Right ventricle myocardium superior (tissue), 1 donor: ENCODE measurements around the gene EPM2A. TPM values are rescaled to one million over a fixed set of nuclear protein-coding genes. Genes with fewer than 3 reads are reported as not detected.

Source experiments
- ATAC-seq: fragments of 200-7000 bp; cut with Tn5 transposase; one replicate; pipeline ENCODE4 v1.9.1; 2020; ENCODE audit warnings: mild to moderate bottlenecking; ENCODE audit not compliant: poor library complexity
- DNase-seq: peaks from one replicate; pipeline ENCODE4 v3.0.0-alpha.2; 2020
- intact Hi-C: fragments of 100-400 bp; cut with DNase I; formaldehyde crosslinking; loops from one replicate; pipeline ENCODE4 v1.11.2; 2022
- total RNA-seq: library from RNA; stranded (reverse); fragmentation: NEBNext Ultra II Directional; extraction: Animal tissue kit (Norgen Biotek cat#: 25700); gene quantifications from one replicate; pipeline ENCODE4 v1.2.1, GENCODE V29; 2021
- donor health status: DM: no; HTN: yes; CAD: no; lungs with severe emphysema.

The EPM2A gene
- total RNA-seq, 1 donor from 2014 or later, result 46.5 TPM

DNA sequence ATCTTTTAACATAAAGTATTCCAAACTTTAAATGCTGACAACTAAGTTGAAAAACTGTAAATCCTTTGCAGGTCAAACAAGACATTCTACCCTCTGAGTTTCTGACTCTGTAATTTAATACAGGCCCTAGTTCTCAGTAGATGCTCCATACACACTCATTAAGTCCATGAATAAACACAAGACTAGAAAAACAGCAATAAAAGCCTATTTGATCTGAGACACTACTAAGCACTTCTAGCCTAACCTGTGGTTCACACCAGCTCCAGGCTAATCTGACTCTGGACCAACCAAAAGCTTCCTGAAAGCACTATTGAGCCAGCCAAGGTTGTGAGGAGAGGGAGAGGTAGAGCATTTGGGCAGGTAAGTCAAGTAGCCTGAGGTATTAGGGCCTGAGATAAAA lies 103.9 kb downstream of the EPM2A start:
- no peak for ATAC-seq
- intact Hi-C loops, result no loop called here

DNA sequence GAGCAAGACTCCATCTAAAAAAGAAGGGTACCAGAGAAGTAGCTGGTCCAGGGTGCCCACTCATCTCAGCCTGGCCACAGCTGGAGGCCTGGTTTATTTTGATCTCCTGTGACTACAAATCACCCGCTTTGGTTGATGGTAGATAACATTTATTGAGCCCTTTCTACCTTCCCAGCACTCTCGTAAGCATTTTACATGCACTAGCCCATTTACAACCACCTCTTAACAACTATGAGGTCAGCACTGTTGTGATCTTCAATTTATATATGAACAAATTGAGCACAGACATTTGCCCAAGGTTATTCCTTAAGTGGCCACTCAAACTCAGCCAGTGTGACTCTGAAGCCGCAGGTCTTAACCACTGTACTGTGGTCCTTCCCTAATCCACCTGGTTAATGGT lies 104.7 kb downstream of the EPM2A start:
- ATAC-seq (no peak), DNase-seq (no peak)
- intact Hi-C loops, result no loop called here

More for the DNA sequence above, 103.9 kb downstream of the EPM2A start:
- DNase-seq, result no peak

DNA sequence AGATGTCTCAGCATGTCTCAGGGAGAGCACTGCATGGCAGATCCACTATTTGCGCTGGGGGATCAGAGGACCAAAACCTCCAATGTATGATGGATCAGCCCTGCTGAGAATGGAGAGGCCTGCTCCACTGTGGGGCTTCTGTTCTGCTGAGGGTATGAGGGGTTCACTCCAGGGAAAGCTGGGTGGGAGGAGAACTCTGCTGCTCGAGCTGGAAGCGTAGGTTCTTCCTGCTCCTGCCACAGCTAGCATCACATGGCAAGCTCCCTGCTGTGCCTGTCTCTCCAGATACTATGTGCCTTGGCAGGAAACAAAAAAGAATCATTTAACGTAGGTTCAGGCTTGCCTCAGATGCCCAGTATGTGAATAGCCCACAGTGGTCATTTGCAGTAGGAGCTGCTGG lies 105.8 kb downstream of the EPM2A start:
- intact Hi-C loops, result loop anchor here (10.0 kb wide), 1 partner anchor 1045 kb away; no protein-coding TSS in a partner anchor
- no peak for ATAC-seq
- DNase-seq, result no peak

DNA sequence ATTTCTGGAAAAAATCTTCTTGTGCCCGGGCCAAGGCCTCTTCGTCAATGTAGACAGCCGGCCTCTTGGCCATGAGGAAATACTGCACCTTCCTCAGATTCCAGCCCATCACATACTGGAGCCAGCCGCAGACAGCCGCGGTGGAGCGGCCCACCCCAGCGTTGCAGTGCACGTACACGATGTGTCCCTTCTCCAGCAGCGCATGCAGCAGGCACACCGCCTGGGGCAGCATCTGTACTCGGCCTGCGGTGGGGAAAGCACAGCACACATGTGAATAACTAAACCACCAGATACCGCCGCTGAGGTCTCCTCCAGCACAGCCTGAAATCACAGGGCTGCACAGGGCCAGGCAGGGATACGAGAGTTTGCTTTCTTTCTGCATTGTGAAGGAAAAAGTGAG lies 107.9 kb downstream of the EPM2A start:
- DNase-seq (no peak), ATAC-seq (no peak)
- intact Hi-C loops, result loop anchor here (10.0 kb wide), 1 partner anchor 1043 kb away; no protein-coding TSS in a partner anchor

DNA sequence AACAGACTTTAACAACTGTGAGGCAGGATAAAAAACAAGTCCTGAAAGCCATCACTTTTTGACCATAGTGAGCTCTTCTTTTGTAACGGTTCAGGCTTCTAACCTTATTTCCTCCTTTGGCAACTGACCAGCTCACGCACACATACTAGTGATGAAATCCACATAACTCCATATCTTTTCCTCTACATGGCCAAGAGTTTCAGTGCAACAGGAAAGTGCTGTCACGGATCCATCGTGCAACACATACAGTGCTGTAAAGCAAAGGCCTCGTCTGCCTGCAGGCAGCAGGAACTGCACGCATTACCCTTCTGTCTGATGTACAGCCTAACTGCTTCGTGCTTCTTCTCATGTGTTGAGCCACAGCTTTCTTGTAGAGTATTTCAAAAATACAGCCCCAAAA lies 108.5 kb downstream of the EPM2A start:
- intact Hi-C loops, result loop anchor here (10.0 kb wide), 1 partner anchor 1042 kb away; no protein-coding TSS in a partner anchor
- ATAC-seq, result peak; percentile 77
- DNase-seq, result no peak

DNA sequence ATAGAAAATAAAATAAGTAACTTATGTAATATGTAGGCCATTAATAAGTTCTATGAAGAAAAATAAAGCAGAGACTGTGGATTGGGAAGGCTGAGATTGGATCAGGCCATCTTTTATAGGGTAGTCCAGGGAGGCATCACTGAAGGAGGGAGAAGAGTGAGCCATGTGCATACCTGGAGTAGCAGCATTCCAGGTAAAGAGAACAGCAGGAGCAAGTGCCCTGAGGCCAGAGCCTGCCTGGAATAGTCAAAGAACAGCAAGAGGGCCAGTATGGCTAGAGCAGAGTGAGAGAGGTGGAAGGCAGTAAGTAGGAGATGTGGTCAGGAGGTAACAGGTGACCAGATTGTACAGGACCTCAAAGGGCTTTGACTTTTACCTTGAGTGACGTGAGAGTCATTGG lies 112.1 kb downstream of the EPM2A start:
- ATAC-seq, result no peak
- intact Hi-C loops, result loop anchor here (10.0 kb wide), 1 partner anchor 1038 kb away; no protein-coding TSS in a partner anchor
- no peak for DNase-seq

DNA sequence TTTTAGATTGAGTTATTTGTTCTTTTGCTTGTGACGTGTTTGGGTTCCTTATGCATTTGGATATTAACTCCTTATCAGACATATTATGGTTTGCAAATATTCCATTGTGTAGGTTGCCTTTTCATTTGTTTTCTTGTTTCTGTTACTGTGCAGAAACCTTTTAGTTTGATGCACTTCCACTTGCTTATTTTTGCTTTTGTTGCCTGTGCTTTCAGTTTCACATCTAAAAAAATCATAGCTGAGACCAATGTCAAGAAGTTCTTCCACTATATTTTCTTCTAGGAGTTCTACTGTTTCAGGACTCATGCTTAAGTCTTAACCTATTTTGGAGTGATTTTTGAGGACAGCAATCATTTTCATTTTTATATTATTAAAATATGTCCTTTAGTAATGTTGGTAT lies 113.5 kb downstream of the EPM2A start:
- DNase-seq (no peak), ATAC-seq (no peak)
- intact Hi-C loops, result loop anchor here (10.0 kb wide), 1 partner anchor 1037 kb away; no protein-coding TSS in a partner anchor

DNA sequence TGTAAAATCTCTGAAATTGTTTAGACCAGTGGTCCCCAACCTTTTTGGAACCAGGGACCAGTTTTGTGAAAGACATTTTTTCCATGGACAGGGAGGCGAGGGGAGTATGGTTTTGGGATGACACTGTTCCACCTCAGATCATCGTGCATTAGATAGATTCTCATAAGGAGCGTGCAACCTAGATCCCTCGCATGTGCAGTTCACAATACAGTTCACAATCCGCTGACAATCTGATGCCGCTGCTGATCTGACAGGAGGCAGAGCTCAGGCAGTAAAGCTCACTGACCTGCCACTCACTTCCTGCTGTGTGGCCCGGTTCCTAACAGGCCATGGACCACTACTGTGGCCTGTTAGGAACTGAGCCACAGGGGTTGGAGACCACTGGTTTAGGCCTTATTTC lies 115.2 kb downstream of the EPM2A start:
- no peak for DNase-seq
- no peak for ATAC-seq
- intact Hi-C loops, result loop anchor here (10.0 kb wide), 1 partner anchor 1035 kb away; no protein-coding TSS in a partner anchor

DNA sequence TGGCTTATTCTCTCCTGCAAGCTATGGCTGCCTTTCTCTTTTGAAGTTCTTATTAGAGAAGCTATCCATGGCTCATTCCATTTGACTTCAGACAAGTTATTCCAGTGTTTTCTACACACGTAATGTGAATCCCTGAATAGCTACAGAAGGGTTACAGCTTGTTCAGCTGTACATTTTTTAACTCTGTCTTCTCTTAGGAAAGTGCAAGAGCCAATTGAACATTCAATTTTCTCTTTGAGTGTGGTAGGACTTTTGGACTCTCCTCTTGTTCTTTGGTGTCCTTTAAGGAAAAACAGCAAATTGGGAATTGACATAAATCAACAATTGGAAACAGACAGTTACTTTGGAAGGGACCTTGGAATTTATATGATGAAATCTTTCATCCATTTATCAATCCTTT lies 125.8 kb downstream of the EPM2A start:
- intact Hi-C loops, result no loop called here
- DNase-seq (no peak), ATAC-seq (no peak)

DNA sequence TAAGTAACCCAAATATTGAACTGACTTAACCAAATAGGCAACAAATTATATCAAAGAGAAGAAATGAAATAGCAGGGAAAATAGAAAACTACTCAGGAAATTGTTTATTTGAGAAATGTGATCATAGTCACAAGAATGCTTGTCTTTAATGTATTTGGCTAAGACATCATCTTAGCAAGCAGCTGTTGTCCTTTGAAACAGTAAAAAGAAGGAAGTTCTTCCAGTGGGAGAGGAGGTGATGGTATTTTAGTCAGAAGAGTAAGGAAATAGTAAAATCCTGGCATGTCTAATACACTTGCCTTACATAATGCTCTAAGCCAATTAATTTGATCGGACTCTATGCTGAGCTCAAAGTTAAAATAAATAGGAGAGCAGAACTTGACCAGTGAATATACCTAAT lies 126.5 kb downstream of the EPM2A start:
- no peak for DNase-seq
- no peak for ATAC-seq
- intact Hi-C loops, result no loop called here

DNA sequence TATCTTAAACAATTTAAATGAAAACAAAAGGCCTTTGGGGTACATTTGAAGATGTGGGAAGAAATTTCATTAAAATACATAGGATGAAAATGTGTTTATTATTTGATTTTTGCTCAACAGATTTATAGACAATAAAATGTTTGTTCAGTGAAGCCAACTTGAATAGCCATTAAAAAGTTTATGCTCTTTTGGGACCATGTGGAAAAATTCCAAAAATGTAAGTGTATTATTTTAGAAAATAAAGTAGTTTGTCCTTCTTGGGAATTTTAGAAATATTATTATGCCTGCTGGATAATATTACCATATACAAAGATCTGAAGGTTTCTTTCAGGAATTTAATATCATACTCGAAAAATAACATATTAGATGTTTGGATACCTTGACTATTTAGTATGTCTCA lies 131.3 kb downstream of the EPM2A start:
- DNase-seq, result no peak
- intact Hi-C loops, result no loop called here
- no peak for ATAC-seq

DNA sequence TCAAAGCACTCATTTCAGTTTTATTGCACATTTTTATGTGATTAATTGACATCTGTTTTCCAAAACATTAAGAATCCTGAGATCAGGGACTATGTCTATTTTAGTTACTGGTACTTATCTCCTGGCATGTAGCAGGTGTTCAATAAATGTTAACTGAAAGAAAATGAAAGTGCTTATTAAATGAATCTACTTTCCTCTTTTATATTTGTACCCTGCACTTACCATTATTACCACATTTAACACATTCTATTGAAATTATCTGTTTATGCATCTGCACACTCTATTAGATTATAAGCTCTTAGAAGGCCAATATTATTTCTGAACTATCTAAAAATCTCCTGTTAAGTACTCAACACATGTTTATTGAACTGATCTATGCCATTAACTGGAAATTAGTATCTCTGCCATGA lies 131.9 kb downstream of the EPM2A start:
- ATAC-seq, result no peak
- intact Hi-C loops, result no loop called here
- DNase-seq, result no peak

DNA sequence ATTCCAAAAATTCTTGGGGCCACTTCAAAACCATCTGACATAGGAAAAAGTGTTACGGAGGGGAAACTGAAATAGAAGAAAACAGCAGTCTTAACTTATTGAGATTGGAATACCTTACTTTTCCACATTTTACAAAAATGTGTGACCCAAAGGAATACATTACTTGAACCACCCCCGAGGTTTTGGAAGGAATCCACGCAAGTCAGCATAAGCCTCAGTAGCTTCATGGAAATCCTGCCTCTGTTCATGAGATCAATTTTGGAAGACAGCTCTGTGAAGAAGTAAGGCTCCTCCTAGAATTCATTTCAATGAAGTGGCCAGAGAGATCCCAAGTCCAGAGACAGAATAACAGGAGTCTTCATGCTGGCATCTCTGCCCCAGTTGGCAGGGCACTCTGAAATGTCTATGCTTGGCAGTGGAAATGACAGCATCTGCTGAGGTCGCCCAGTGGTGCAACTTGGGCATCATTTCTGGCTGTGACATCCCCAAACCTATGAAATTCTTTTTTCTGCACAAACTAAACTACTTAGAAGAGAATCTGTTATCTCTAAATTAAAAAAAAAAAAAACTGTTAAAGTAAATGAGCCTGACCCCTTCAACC lies 132.5 kb downstream of the EPM2A start:
- ATAC-seq (no peak), DNase-seq (peak; percentile 31)
- intact Hi-C loops, result no loop called here

DNA sequence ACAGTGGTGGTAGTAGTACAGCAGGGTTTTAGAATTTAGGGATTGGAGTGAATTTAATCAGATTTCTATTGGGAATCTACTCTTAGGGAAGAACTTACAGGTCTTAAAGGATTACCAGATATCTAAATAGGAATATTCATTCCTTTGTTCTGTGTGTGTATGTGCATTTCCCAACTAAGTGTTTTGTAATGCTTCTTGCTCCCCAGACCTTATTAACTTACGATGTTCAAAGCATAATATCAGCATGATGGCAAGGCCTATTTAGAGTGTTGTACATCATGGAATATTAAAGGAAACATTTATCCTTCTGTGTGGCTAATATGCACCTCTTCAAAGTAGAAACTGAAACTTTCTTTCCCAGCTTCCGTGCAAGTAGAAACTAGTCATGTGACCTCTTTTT lies 133.9 kb downstream of the EPM2A start:
- ATAC-seq (no peak), DNase-seq (no peak)
- intact Hi-C loops, result no loop called here

DNA sequence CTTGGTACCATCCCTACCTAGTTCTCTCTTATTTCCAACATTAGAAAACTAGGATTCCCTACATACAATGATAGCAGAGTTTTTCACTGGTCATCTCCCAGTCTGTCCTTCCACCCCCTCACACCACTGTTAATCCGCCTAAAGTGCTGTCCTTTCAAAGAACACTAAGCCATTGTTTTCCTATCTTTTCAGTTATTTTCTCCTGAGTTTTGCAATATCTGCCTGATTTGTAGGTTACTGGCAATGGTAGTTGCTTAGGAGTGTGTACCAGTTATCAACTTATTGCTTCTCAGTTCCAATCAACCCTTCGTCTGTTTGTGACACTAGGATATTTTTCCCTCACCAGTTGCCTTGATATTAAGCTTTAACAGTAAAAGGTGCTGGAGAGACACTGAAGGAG lies 135.0 kb downstream of the EPM2A start:
- intact Hi-C loops, result no loop called here
- DNase-seq (no peak), ATAC-seq (no peak)

DNA sequence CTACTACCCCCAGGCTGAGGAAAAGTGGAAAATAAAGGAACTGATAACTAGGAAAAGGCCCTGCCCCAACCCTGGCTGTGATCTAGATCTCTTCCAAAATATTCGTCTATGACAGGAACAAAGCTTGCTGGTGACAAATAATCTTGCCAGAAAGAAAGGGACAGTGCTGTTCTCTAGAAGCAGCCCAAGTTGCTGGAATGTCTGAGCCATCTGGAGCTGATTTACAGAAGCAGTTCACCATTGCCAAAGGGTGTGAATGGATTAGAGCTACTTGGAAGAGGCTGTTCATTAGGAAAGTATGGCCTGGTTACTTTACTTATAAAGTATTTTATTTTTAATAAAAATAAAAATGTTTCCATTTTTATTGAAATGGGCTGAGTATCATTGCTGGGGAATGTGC lies 146.3 kb downstream of the EPM2A start:
- ATAC-seq (no peak), DNase-seq (no peak)
- intact Hi-C loops, result no loop called here

DNA sequence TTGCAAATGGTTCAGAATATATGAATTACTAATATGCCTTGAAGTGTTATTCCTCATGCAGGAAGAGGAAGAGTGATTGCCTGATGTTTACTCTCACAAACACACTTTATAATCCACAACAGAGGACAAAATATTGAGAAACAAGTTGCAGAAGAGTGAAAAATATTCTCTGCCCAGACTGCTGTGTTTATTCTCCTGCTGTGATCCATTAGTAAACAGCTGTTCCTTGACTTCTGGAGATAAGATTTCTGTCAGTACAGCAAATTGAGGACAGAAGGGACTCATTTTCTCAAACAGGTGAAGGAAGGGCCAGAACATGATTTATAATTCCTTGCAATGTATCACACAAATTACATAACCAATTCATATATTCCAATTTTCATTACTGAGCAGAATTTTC lies 148.0 kb downstream of the EPM2A start:
- intact Hi-C loops, result no loop called here
- ATAC-seq (no peak), DNase-seq (no peak)

DNA sequence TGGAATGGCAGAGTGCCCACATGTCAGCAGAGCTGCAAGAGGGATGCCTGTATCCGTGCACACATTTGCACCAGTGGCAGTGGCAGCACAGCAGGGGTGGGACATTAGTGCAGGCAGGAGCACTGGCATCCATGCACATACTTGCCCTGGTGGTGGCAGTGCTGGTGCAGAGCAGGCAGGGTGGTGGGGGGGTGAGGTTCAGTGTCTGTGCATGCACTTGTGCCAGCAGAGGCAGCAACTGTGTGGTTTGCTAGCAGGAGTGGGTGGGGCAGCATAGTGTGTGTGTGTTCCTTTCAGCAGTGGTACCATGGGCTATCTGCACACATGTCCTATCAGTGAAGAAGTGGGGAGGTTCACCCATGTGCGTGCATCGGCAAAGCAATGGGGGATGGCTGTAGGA lies 151.6 kb downstream of the EPM2A start:
- DNase-seq (no peak), ATAC-seq (no peak)
- intact Hi-C loops, result no loop called here
